Astrocyte (in vitro differentiated cells and primary cell): ENCODE measurements around the gene ADD1. TPM values are rescaled to one million over a fixed set of nuclear protein-coding genes. Genes with fewer than 3 reads are reported as not detected.

Source experiments
- DNase-seq: peaks from one replicate; pipeline ENCODE4 v3.0.0-alpha.2; 2010; ENCODE audit warnings: low read depth
- FAIRE-seq: peaks from 2 replicates; lab custom pipeline; 2011; peaks lifted over from hg19 to GRCh38; lab: Jason Lieb, UNC
- H2AFZ ChIP-seq: 2 replicates; pipeline ENCODE4 v1.6.0; 2012; ENCODE audit warnings: low read depth, low read length, inconsistent platforms
- H3K27ac ChIP-seq: 2 replicates; pipeline ENCODE4 v1.5.1; 2011; ENCODE audit warnings: low read depth, low read length, inconsistent platforms
- H3K27me3 ChIP-seq: 2 replicates; pipeline ENCODE4 v1.6.0; 2011; ENCODE audit warnings: low read length, inconsistent platforms; ENCODE audit not compliant: insufficient read depth
- H3K36me3 ChIP-seq: 2 replicates; pipeline ENCODE4 v1.5.1; 2011; ENCODE audit warnings: low read length, inconsistent platforms; ENCODE audit not compliant: insufficient read depth
- H3K4me1 ChIP-seq: 2 replicates; pipeline ENCODE4 v1.5.1; 2011; ENCODE audit warnings: low read length, inconsistent platforms; ENCODE audit not compliant: insufficient read depth
- H3K4me2 ChIP-seq: 2 replicates; pipeline ENCODE4 v1.6.0; 2012; ENCODE audit warnings: low read length, inconsistent platforms
- H3K4me3 ChIP-seq: 2 replicates; pipeline ENCODE4 v1.5.1; 2011; ENCODE audit warnings: low read depth, mild to moderate bottlenecking, low read length, inconsistent platforms; ENCODE audit not compliant: insufficient read depth
- H3K79me2 ChIP-seq: 2 replicates; pipeline ENCODE4 v1.6.0; 2012; ENCODE audit warnings: mild to moderate bottlenecking, low read length, inconsistent platforms; ENCODE audit not compliant: insufficient read depth
- H3K9ac ChIP-seq: 2 replicates; pipeline ENCODE4 v1.6.0; 2012; ENCODE audit warnings: mild to moderate bottlenecking, low read length, inconsistent platforms
- H3K9me3 ChIP-seq: 2 replicates; pipeline ENCODE4 v1.5.1; 2012; ENCODE audit warnings: low read depth, mild to moderate bottlenecking, low read length, inconsistent platforms; ENCODE audit not compliant: insufficient read depth
- H4K20me1 ChIP-seq: 2 replicates; pipeline ENCODE4 v1.6.0; 2012; ENCODE audit warnings: low read length, inconsistent platforms; ENCODE audit not compliant: insufficient read depth
- H3K27ac Mint-ChIP-seq: one replicate; pipeline ENCODE4 v1.8.0; 2021; ENCODE audit warnings: mild to moderate bottlenecking, mixed read lengths; ENCODE audit not compliant: unreplicated experiment
- H3K27me3 Mint-ChIP-seq: one replicate; pipeline ENCODE4 v1.8.0; 2021; ENCODE audit warnings: low read depth, mixed read lengths; ENCODE audit not compliant: unreplicated experiment
- H3K36me3 Mint-ChIP-seq: one replicate; pipeline ENCODE4 v1.8.0; 2021; ENCODE audit warnings: low read depth, mixed read lengths; ENCODE audit not compliant: unreplicated experiment
- H3K4me1 Mint-ChIP-seq: one replicate; pipeline ENCODE4 v1.8.0; 2021; ENCODE audit warnings: low read depth, mixed read lengths; ENCODE audit not compliant: unreplicated experiment
- H3K4me3 Mint-ChIP-seq: one replicate; pipeline ENCODE4 v1.8.0; 2021; ENCODE audit warnings: mild to moderate bottlenecking, moderate library complexity, mixed read lengths; ENCODE audit not compliant: unreplicated experiment
- H3K9me3 Mint-ChIP-seq: one replicate; pipeline ENCODE4 v1.8.0; 2021; ENCODE audit warnings: mild to moderate bottlenecking, mixed read lengths; ENCODE audit not compliant: unreplicated experiment
- CTCF ChIP-seq: IDR thresholded peaks from 2 replicates; pipeline ENCODE4 v1.5.1; 2011; ENCODE audit warnings: low read depth, mild to moderate bottlenecking, inconsistent platforms, low read length, moderate library complexity; ENCODE audit not compliant: insufficient read depth
- EZH2 ChIP-seq: IDR thresholded peaks from 2 replicates; pipeline ENCODE4 v1.6.1; 2012; ENCODE audit warnings: mild to moderate bottlenecking, low read length, inconsistent platforms; ENCODE audit not compliant: insufficient read depth
- total RNA-seq: library from RNA; stranded (reverse); gene quantifications from 2 replicates; pipeline ENCODE4 v1.2.1, GENCODE V29; 2021

ADD1 gene
- total RNA-seq, 1 donor from 2014 or later = 280 TPM

GRCh38 chr4:2887343-2887742 is 43.7 kb downstream of the ADD1 start:
- Histone ChIP-seq H3K9ac (no peak overlapping the region), H2AFZ (no peak overlapping the region), H3K4me1 (peaks cover 7% of the 10 kb centered on the region), H3K27ac (no peak overlapping the region), H3K27me3 (no peaks in the 10 kb centered on the region), H3K36me3 (peaks cover 26% of the 10 kb centered on the region), H4K20me1 (peaks cover 35% of the 10 kb centered on the region), H3K9me3 (no peaks in the 10 kb centered on the region), H3K79me2 (peaks cover 45% of the 10 kb centered on the region), H3K4me2 (no peak overlapping the region), H3K4me3 (no peak overlapping the region)
- peaks cover 16% of the 10 kb centered on the region for H3K36me3 Mint-ChIP-seq
- peaks cover 5% of the 10 kb centered on the region for H3K4me1 Mint-ChIP-seq
- no peaks in the 10 kb centered on the region for H3K9me3 Mint-ChIP-seq
- no peaks in the 10 kb centered on the region for H3K27me3 Mint-ChIP-seq
- H3K27ac Mint-ChIP-seq = no peak overlapping the region
- DNase-seq (no peak), FAIRE-seq (no peak)
- H3K4me3 Mint-ChIP-seq = no peak overlapping the region
- TF ChIP-seq EZH2 (no peak), CTCF (no peak)

- Histone ChIP-seq H3K27me3 (no peaks in the 10 kb centered on the region), H3K79me2 (peaks cover 43% of the 10 kb centered on the region), H4K20me1 (peaks cover 46% of the 10 kb centered on the region), H3K4me1 (peaks cover 7% of the 10 kb centered on the region), H3K9me3 (no peaks in the 10 kb centered on the region), H3K9ac (no peak overlapping the region), H3K36me3 (peaks cover 28% of the 10 kb centered on the region), H3K27ac (no peak overlapping the region), H3K4me3 (no peak overlapping the region), H2AFZ (no peak overlapping the region), H3K4me2 (no peak overlapping the region)
- Mint-ChIP-seq H3K36me3 (peaks cover 16% of the 10 kb centered on the region), H3K4me1 (peaks cover 5% of the 10 kb centered on the region), H3K27ac (no peak overlapping the region), H3K27me3 (no peaks in the 10 kb centered on the region), H3K4me3 (peak overlapping the region; percentile 45), H3K9me3 (no peaks in the 10 kb centered on the region)
- FAIRE-seq (no peak), DNase-seq (no peak)
- TF ChIP-seq CTCF (no peak), EZH2 (no peak)
Measured at GRCh38 chr4:2888886-2889285, 45.2 kb downstream of the ADD1 start.

GRCh38 chr4:2891294-2891693 is 47.6 kb downstream of the ADD1 start:
- Histone ChIP-seq H3K4me3 (no peak overlapping the region), H3K4me2 (no peak overlapping the region), H4K20me1 (peaks cover 44% of the 10 kb centered on the region), H3K4me1 (peaks cover 7% of the 10 kb centered on the region), H3K36me3 (peaks cover 29% of the 10 kb centered on the region), H2AFZ (no peak overlapping the region), H3K9ac (peak overlapping the region; percentile 16), H3K27me3 (no peaks in the 10 kb centered on the region), H3K79me2 (peaks cover 39% of the 10 kb centered on the region), H3K27ac (no peak overlapping the region), H3K9me3 (no peaks in the 10 kb centered on the region)
- FAIRE-seq (no peak), DNase-seq (peak; percentile 54)
- Mint-ChIP-seq H3K27ac (peak overlapping the region; percentile 73), H3K36me3 (peaks cover 11% of the 10 kb centered on the region), H3K4me1 (peaks cover 5% of the 10 kb centered on the region), H3K27me3 (no peaks in the 10 kb centered on the region), H3K4me3 (no peak overlapping the region), H3K9me3 (no peaks in the 10 kb centered on the region)
- TF ChIP-seq CTCF (no peak), EZH2 (no peak)
